ENCODE data around the gene CPA5. TPM values are rescaled to one million over a fixed set of nuclear protein-coding genes. Genes with fewer than 3 reads are reported as not detected.

CPA5 gene
- total and polyA plus RNA-seq, 7 donors = 0.42 to 5.2 (median 1.0) TPM; not detected in 1

- ATAC-seq = no peak
- no peaks in the 10 kb centered on the region for H3K4me1 ChIP-seq
- TF ChIP-seq CTCF (IDR thresholded peaks at IDR 0.05) = no peak
- no peaks in the 10 kb centered on the region for H3K27me3 ChIP-seq (ENCODE audit: insufficient read depth in 3 of 3, low read length in 2 of 3)
- no peak for DNase-seq
- H3K9me3 ChIP-seq = no peaks in the 10 kb centered on the region
- WGBS, 3 donors = 90 to 96% (median 92%) methylated on average over 5 of the region's 5 CpGs
- no peak overlapping the region for H3K27ac ChIP-seq
- intact Hi-C loops (cut with DNase I) = no loop called here
- H3K4me3 ChIP-seq = no peak overlapping the region
- no peaks in the 10 kb centered on the region for H3K36me3 ChIP-seq (ENCODE audit: insufficient read depth in 1 of 2, low read depth in 1 of 2)
These were observed 40.6 kb upstream of the CPA5 start for GRCh38 chr7:130303982-130304381.

DNA sequence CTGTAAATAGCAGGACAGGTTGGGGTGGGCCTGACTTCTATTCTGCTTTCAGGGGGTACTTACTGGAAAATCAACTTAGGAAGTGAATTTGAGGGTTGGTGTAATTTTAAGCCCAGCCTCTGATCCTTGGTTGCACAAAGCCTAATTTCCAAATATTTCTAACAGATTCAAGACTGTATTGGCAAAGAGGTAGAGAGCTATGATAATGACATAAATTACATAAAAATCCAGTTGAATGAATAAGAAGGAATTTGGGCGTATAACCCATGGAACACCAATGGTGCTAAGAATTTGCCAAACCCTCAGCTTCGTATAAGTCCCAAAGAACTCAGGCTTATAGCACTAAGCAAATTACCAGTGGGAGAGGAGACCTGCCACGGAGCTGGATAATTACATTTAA, 39.7 kb upstream of the CPA5 start:
- intact Hi-C loops (cut with DNase I) = no loop called here
- H3K4me1 ChIP-seq = no peaks in the 10 kb centered on the region
- no peaks in the 10 kb centered on the region for H3K9me3 ChIP-seq
- no peak overlapping the region for H3K27ac ChIP-seq
- 85 to 92% (median 86%) methylated on average over 3 of the region's 3 CpGs for WGBS, 3 donors
- ATAC-seq = no peak
- H3K4me3 ChIP-seq = no peak overlapping the region
- no peak for TF ChIP-seq CTCF (IDR thresholded peaks at IDR 0.05)
- no peaks in the 10 kb centered on the region for H3K36me3 ChIP-seq (ENCODE audit: insufficient read depth in 1 of 2, low read depth in 1 of 2)
- no peak for DNase-seq
- H3K27me3 ChIP-seq (ENCODE audit: insufficient read depth in 3 of 3, low read length in 2 of 3) = no peaks in the 10 kb centered on the region

- no peak for ATAC-seq
- Histone ChIP-seq H3K9me3 (no peaks in the 10 kb centered on the region), H3K27ac (no peak overlapping the region), H3K36me3 (ENCODE audit: insufficient read depth in 1 of 2, low read depth in 1 of 2) (no peaks in the 10 kb centered on the region), H3K4me1 (no peaks in the 10 kb centered on the region), H3K4me3 (no peak overlapping the region), H3K27me3 (ENCODE audit: insufficient read depth in 3 of 3, low read length in 2 of 3) (no peaks in the 10 kb centered on the region)
- no peak for TF ChIP-seq CTCF (IDR thresholded peaks at IDR 0.05)
- DNase-seq = no peak
- 37 to 38% (median 38%) methylated on average over 21 of the region's 21 CpGs for WGBS, 3 donors
- intact Hi-C loops (cut with DNase I) = no loop called here
These were observed 39.1 kb upstream of the CPA5 start for GRCh38 chr7:130305433-130306042.

DNA sequence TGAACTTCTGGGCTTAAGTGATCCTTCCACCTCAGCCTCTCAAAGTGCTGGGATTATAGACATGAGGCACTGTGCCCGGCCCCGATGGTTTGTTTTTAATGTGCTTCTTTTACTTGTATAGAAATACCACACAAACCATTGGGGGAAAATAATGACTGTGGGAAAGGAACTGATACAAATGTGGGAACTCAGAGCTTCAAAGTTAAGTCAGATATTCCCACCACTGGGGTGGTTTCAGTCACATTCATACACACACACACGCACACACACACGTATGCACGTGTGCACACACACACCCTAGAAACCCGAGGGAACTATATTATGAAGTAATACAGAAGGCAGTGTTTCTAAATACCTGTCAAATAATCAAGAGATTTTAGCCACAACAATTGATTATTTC, 34.6 kb upstream of the CPA5 start:
- no peaks in the 10 kb centered on the region for H3K9me3 ChIP-seq
- H3K4me1 ChIP-seq = no peaks in the 10 kb centered on the region
- H3K36me3 ChIP-seq (ENCODE audit: insufficient read depth in 1 of 2, low read depth in 1 of 2) = no peaks in the 10 kb centered on the region
- intact Hi-C loops (cut with DNase I) = no loop called here
- no peak overlapping the region for H3K4me3 ChIP-seq
- no peak for TF ChIP-seq CTCF (IDR thresholded peaks at IDR 0.05)
- no peak for ATAC-seq
- H3K27me3 ChIP-seq (ENCODE audit: insufficient read depth in 3 of 3, low read length in 2 of 3) = no peaks in the 10 kb centered on the region
- no peak overlapping the region for H3K27ac ChIP-seq
- DNase-seq = no peak
- 72 to 74% (median 73%) methylated on average over 6 of the region's 6 CpGs for WGBS, 3 donors

DNA sequence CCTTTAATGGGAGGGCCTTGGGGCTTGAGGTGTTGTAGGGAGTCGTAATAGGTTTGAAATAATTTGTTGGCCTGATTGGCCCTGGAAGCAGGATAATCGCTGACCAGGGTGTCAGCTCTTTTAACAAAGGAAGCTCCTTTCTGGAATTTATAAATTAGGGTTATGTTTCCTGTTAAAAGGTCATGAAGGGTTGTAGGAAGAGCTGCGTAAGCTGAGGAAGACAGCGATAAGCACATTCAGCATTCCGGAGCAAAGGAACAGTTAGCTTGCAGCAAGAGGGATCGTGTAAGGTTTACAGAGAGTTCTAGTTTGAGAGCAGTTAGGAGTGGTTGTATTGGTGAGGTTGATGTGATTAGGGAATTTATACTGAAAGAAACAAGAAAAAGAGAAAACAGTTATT, 30.3 kb upstream of the CPA5 start:
- Histone ChIP-seq H3K27me3 (ENCODE audit: insufficient read depth in 3 of 3, low read length in 2 of 3) (no peaks in the 10 kb centered on the region), H3K4me1 (no peaks in the 10 kb centered on the region), H3K27ac (no peak overlapping the region), H3K36me3 (ENCODE audit: insufficient read depth in 1 of 2, low read depth in 1 of 2) (no peaks in the 10 kb centered on the region), H3K9me3 (no peaks in the 10 kb centered on the region), H3K4me3 (no peak overlapping the region)
- DNase-seq = no peak
- intact Hi-C loops (cut with DNase I) = no loop called here
- no peak for ATAC-seq
- 82 to 85% (median 83%) methylated on average over 6 of the region's 6 CpGs for WGBS, 3 donors
- no peak for TF ChIP-seq CTCF (IDR thresholded peaks at IDR 0.05)
